ENCODE measurements around the gene CRADD. TPM values are rescaled to one million over a fixed set of nuclear protein-coding genes. Genes with fewer than 3 reads are reported as not detected.

Gene CRADD
- total RNA-seq, 1 experiment from 2014 or later, result 18.3 TPM

DNA sequence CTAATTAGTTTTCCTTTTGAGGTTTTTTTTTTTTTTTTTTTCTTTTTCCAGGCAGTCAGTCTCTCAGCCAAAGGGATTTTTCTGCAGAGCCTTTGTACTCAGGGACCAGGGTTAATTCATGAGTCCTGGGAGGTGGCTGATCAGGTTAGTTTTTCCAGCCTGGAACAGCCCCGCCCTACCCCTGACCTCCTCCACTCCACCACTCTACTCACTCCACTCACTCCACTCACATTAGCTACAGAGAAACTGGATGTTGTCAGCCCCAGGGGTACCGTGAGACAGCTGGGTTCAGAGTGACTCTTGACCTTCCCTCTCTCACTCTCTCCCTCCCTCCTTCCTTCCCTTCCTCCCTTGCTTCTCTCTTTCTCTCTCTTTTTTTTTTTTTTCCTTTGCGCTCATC is 161.0 kb downstream of the CRADD start:
- Histone ChIP-seq H3K9ac (ENCODE audit: low read length) (no peak overlapping the region), H3K27ac (ENCODE audit: low read length) (no peak overlapping the region), H3K79me2 (ENCODE audit: low read length) (no peaks in the 10 kb centered on the region), H3K27me3 (ENCODE audit: low read length) (no peaks in the 10 kb centered on the region), H4K20me1 (ENCODE audit: insufficient read depth, low read depth, low read length) (no peaks in the 10 kb centered on the region), H3K4me2 (ENCODE audit: low read depth, low read length, poor library complexity, severe bottlenecking) (no peak overlapping the region), H3K36me3 (ENCODE audit: insufficient read depth, low read length) (no peaks in the 10 kb centered on the region), H3K4me3 (ENCODE audit: low read length) (no peak overlapping the region), H3K9me2 (replicated peaks; ENCODE audit: insufficient read depth, low read length) (no peaks in the 10 kb centered on the region), H3K4me1 (ENCODE audit: low read length) (no peaks in the 10 kb centered on the region), H3K9me3 (ENCODE audit: low read length) (no peaks in the 10 kb centered on the region), H2AFZ (ENCODE audit: low read length) (no peak overlapping the region)
- no peak for DNase-seq

GRCh38 chr12:93839064-93839463 is 161.9 kb downstream of the CRADD start:
- Histone ChIP-seq H3K4me3 (ENCODE audit: low read length) (no peak overlapping the region), H3K4me2 (ENCODE audit: low read depth, low read length, poor library complexity, severe bottlenecking) (no peak overlapping the region), H3K9ac (ENCODE audit: low read length) (no peak overlapping the region), H4K20me1 (ENCODE audit: insufficient read depth, low read depth, low read length) (no peaks in the 10 kb centered on the region), H3K9me3 (ENCODE audit: low read length) (no peaks in the 10 kb centered on the region), H2AFZ (ENCODE audit: low read length) (no peak overlapping the region), H3K36me3 (ENCODE audit: insufficient read depth, low read length) (no peaks in the 10 kb centered on the region), H3K79me2 (ENCODE audit: low read length) (no peaks in the 10 kb centered on the region), H3K27me3 (ENCODE audit: low read length) (no peaks in the 10 kb centered on the region), H3K27ac (ENCODE audit: low read length) (no peak overlapping the region), H3K4me1 (ENCODE audit: low read length) (no peaks in the 10 kb centered on the region), H3K9me2 (replicated peaks; ENCODE audit: insufficient read depth, low read length) (no peaks in the 10 kb centered on the region)
- no peak for DNase-seq

GRCh38 chr12:93841671-93842070 is 164.5 kb downstream of the CRADD start:
- Histone ChIP-seq H3K9ac (ENCODE audit: low read length) (no peak overlapping the region), H3K27me3 (ENCODE audit: low read length) (no peaks in the 10 kb centered on the region), H2AFZ (ENCODE audit: low read length) (no peak overlapping the region), H3K9me2 (replicated peaks; ENCODE audit: insufficient read depth, low read length) (no peaks in the 10 kb centered on the region), H3K4me3 (ENCODE audit: low read length) (no peak overlapping the region), H3K27ac (ENCODE audit: low read length) (no peak overlapping the region), H3K9me3 (ENCODE audit: low read length) (no peaks in the 10 kb centered on the region), H3K4me2 (ENCODE audit: low read depth, low read length, poor library complexity, severe bottlenecking) (no peak overlapping the region), H4K20me1 (ENCODE audit: insufficient read depth, low read depth, low read length) (no peaks in the 10 kb centered on the region), H3K79me2 (ENCODE audit: low read length) (no peaks in the 10 kb centered on the region), H3K36me3 (ENCODE audit: insufficient read depth, low read length) (no peaks in the 10 kb centered on the region), H3K4me1 (ENCODE audit: low read length) (no peaks in the 10 kb centered on the region)
- no peak for DNase-seq

DNA sequence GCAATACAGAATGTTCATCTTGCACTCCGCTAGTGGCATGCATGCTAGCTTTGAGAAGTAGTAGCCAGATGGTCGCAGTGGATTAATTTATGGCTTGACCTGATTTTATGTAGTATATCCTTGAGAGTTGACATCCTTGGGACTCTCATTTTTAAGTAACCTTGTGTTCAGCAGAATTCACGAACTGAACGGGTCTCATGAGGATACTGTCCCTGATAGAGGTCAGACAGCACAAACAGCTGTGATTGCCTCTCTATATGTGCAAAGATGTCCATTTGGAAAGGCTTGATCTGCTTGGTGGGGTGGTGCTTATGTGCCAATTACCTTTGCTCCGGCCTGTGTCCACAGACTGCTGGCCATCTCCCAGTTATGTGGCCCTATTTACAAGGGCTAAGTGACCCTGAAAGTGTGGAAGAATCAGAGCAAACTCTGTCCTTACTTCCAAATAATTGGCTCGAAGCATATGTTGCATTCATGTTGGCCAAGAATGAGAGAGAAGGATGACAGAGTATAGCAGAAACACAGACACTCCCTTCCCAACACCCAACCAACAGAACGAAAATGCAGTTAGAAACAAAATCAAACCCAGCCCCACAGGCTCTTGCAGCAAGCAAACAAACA is 167.1 kb downstream of the CRADD start:
- Histone ChIP-seq H3K9ac (ENCODE audit: low read length) (no peak overlapping the region), H3K9me3 (ENCODE audit: low read length) (no peaks in the 10 kb centered on the region), H3K4me1 (ENCODE audit: low read length) (peaks cover 19% of the 10 kb centered on the region), H3K4me3 (ENCODE audit: low read length) (no peak overlapping the region), H3K79me2 (ENCODE audit: low read length) (no peaks in the 10 kb centered on the region), H3K4me2 (ENCODE audit: low read depth, low read length, poor library complexity, severe bottlenecking) (no peak overlapping the region), H3K9me2 (replicated peaks; ENCODE audit: insufficient read depth, low read length) (no peaks in the 10 kb centered on the region), H3K27me3 (ENCODE audit: low read length) (no peaks in the 10 kb centered on the region), H4K20me1 (ENCODE audit: insufficient read depth, low read depth, low read length) (no peaks in the 10 kb centered on the region), H3K27ac (ENCODE audit: low read length) (no peak overlapping the region), H3K36me3 (ENCODE audit: insufficient read depth, low read length) (no peaks in the 10 kb centered on the region), H2AFZ (ENCODE audit: low read length) (no peak overlapping the region)
- DNase-seq, result no peak

DNA sequence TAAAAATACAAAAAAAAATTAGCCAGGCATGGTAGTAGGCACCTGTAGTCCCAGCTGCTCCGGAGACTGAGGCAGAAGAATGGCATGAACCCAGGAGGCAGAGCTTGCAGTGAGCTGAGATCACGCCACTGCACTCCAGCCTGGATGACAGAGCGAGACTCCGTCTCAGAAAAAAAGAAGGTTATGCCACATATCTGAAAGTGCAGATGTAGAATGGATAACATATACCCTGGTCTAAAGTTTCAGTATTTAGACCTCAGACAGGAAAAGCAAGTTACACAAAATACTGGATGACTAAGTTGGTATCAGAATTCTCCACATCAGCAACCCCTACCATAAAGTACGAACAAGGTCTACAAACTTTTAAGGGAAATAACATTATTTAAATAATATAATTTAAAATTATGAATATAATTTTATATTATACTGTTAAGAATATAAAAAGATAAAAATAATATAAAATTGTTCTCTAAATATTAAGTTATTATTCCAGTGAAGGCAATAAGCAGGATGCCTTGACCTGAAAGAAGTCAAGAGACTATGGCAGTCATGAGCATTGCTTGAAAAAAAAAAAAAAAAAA is 169.9 kb downstream of the CRADD start:
- Histone ChIP-seq H3K27me3 (ENCODE audit: low read length) (no peaks in the 10 kb centered on the region), H2AFZ (ENCODE audit: low read length) (no peak overlapping the region), H4K20me1 (ENCODE audit: insufficient read depth, low read depth, low read length) (no peaks in the 10 kb centered on the region), H3K4me3 (ENCODE audit: low read length) (no peak overlapping the region), H3K9me2 (replicated peaks; ENCODE audit: insufficient read depth, low read length) (no peaks in the 10 kb centered on the region), H3K9ac (ENCODE audit: low read length) (no peak overlapping the region), H3K27ac (ENCODE audit: low read length) (no peak overlapping the region), H3K36me3 (ENCODE audit: insufficient read depth, low read length) (no peaks in the 10 kb centered on the region), H3K79me2 (ENCODE audit: low read length) (no peaks in the 10 kb centered on the region), H3K4me2 (ENCODE audit: low read depth, low read length, poor library complexity, severe bottlenecking) (no peak overlapping the region), H3K9me3 (ENCODE audit: low read length) (no peaks in the 10 kb centered on the region), H3K4me1 (ENCODE audit: low read length) (peaks cover 19% of the 10 kb centered on the region)
- DNase-seq, result no peak

DNA sequence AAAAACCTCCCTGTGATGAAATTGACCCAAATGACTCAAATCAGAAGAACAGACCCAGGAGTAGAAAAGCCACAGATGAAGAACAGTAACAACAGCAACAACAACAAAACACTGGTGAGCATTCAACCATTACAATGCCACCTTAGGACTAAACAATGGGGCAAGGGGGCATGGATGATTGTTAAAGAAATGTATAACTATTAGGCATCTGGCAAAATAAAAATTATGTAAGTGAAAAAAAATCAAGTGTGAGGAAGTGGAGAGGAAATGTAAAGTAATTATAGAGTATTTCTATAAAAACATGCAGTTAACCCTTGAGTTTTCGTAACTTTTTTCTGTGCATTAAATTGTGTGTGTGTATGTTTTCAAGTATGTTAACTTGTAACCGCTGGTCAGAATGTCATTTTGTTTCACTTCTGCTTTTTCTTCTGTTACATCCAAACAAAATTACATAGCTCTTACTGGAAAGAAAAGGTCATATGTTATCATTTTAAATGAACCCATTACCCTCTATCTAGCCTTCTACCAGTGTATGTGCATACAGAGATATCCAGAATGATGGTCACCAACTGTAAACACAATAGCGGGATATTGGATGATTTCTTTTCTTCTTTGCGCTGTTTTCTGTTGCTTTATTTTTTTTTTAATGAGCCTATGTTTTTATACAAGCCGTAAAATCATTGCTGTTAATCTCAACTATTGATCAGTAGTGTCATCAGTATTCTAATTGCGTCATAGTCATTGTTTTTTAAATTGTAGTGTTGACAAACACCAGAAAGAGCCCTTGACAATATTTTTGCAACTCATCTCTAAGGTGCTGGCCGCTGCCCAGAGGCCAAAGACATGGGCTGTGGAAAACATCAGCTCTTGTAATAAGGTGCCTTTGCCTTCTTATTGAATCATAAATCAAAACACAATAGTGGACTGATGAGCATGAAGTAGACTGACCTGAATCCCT is 170.6 kb downstream of the CRADD start:
- peak overlapping the region; percentile 41 for H3K4me2 ChIP-seq (ENCODE audit: low read depth, low read length, poor library complexity, severe bottlenecking)
- DNase-seq, result peak; percentile 80
- H4K20me1 ChIP-seq (ENCODE audit: insufficient read depth, low read depth, low read length), result no peaks in the 10 kb centered on the region
- H3K4me1 ChIP-seq (ENCODE audit: low read length), result peaks cover 19% of the 10 kb centered on the region
- H3K79me2 ChIP-seq (ENCODE audit: low read length), result no peaks in the 10 kb centered on the region
- H2AFZ ChIP-seq (ENCODE audit: low read length), result 0 out of 2 replicates have a peak overlapping the region, but pooled peaks have one; percentile 63
- H3K36me3 ChIP-seq (ENCODE audit: insufficient read depth, low read length), result no peaks in the 10 kb centered on the region
- no peak overlapping the region for H3K9ac ChIP-seq (ENCODE audit: low read length)
- H3K9me3 ChIP-seq (ENCODE audit: low read length), result no peaks in the 10 kb centered on the region
- H3K9me2 ChIP-seq (replicated peaks; ENCODE audit: insufficient read depth, low read length), result no peaks in the 10 kb centered on the region
- no peak overlapping the region for H3K27ac ChIP-seq (ENCODE audit: low read length)
- no peaks in the 10 kb centered on the region for H3K27me3 ChIP-seq (ENCODE audit: low read length)
- no peak overlapping the region for H3K4me3 ChIP-seq (ENCODE audit: low read length)

DNA sequence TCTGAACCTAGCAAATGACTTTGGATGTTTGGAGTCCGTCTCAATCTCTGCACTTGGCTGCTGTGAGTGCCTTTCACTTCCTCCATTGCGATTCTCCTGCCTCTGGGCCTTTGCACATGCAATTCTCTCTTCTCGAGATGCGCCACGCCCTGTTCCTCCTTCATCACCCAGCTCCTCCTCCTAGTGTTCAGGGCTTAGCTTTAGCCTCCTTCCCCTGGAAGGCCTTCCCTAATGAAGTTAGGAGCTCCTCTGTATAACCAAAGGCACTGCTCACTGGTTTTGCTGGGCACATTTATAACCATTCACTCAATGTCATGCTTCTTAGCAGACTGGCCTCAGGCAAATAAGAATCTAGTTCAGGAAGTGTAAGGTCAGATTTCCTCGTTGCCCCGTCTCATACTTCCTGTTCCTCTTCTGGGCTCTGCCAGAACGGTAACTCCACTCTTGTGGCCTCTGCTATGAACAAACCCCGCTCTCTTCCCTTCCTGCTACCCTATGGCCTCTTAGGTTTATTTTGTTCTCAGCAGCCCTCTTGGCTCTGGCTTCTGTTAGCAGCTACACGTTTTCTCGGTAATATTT is 171.4 kb downstream of the CRADD start:
- Histone ChIP-seq H2AFZ (ENCODE audit: low read length) (peak overlapping the region; percentile 63), H3K27me3 (ENCODE audit: low read length) (no peaks in the 10 kb centered on the region), H3K4me2 (ENCODE audit: low read depth, low read length, poor library complexity, severe bottlenecking) (peak overlapping the region; percentile 22), H3K4me1 (ENCODE audit: low read length) (peaks cover 19% of the 10 kb centered on the region), H3K4me3 (ENCODE audit: low read length) (no peak overlapping the region), H4K20me1 (ENCODE audit: insufficient read depth, low read depth, low read length) (no peaks in the 10 kb centered on the region), H3K36me3 (ENCODE audit: insufficient read depth, low read length) (no peaks in the 10 kb centered on the region), H3K27ac (ENCODE audit: low read length) (peak overlapping the region; percentile 27), H3K9ac (ENCODE audit: low read length) (0 out of 2 replicates have a peak overlapping the region, but pooled peaks have one; percentile 11), H3K79me2 (ENCODE audit: low read length) (no peaks in the 10 kb centered on the region), H3K9me3 (ENCODE audit: low read length) (no peaks in the 10 kb centered on the region), H3K9me2 (replicated peaks; ENCODE audit: insufficient read depth, low read length) (no peaks in the 10 kb centered on the region)
- peak; percentile 86 for DNase-seq

DNA sequence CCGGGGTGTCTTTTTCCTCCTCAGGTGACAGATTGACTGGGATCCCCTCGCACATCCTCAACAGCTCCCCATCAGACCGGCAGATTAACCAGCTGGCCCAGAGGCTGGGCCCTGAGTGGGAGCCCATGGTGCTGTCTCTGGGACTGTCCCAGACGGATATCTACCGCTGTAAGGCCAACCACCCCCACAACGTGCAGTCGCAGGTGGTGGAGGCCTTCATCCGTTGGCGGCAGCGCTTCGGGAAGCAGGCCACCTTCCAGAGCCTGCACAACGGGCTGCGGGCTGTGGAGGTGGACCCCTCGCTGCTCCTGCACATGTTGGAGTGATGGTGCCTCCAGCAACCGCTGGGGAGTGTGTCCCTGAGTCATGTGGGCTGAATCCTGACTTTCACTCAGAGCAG is 172.8 kb downstream of the CRADD start:
- DNase-seq, result no peak
- no peaks in the 10 kb centered on the region for H3K36me3 ChIP-seq (ENCODE audit: insufficient read depth, low read length)
- H3K4me3 ChIP-seq (ENCODE audit: low read length), result no peak overlapping the region
- H3K4me2 ChIP-seq (ENCODE audit: low read depth, low read length, poor library complexity, severe bottlenecking), result no peak overlapping the region
- no peaks in the 10 kb centered on the region for H3K79me2 ChIP-seq (ENCODE audit: low read length)
- H3K4me1 ChIP-seq (ENCODE audit: low read length), result peaks cover 19% of the 10 kb centered on the region
- H3K27ac ChIP-seq (ENCODE audit: low read length), result no peak overlapping the region
- no peak overlapping the region for H2AFZ ChIP-seq (ENCODE audit: low read length)
- no peaks in the 10 kb centered on the region for H3K9me3 ChIP-seq (ENCODE audit: low read length)
- no peaks in the 10 kb centered on the region for H4K20me1 ChIP-seq (ENCODE audit: insufficient read depth, low read depth, low read length)
- no peak overlapping the region for H3K9ac ChIP-seq (ENCODE audit: low read length)
- no peaks in the 10 kb centered on the region for H3K27me3 ChIP-seq (ENCODE audit: low read length)
- H3K9me2 ChIP-seq (replicated peaks; ENCODE audit: insufficient read depth, low read length), result no peaks in the 10 kb centered on the region

All from Karpas-422 (cell line).